T47D (cell line): Measurements from ENCODE around the gene SPP1.
"Not testable (repeated sequence)": the region's sequence is repeated elsewhere in the genome, so short reads cannot be mapped to it uniquely, and the experiment has no call there.

ENCODE experiments used
- DNase-seq, 2 experiments: peaks; one replicate each; pipeline versions ENCODE4 v3.0.0 to v3.0.0-alpha.2; 2011 to 2012; ENCODE audit warnings: low read depth in 1 of 2, low spot score in 1 of 2
- JUND ChIP-seq: IDR thresholded peaks from 2 replicates; pipeline ENCODE4 v1.6.1; 2012; ENCODE audit warnings: low read depth
- in situ Hi-C: cut with HindIII; loops from 2 replicates; pipeline ENCODE4 v1.10.0; 2016; ENCODE audit warnings: low sequenced_read_pairs, low pct_unique_long_range_greater_than_20kb

SPP1 gene

GRCh38 chr4:88008122-88008742 lies 32.7 kb downstream of the SPP1 start:
- in situ Hi-C loops, result no loop called here
- no peak for TF ChIP-seq JUND
- DNase-seq, result peak; percentile 22 to 42

GRCh38 chr4:88008743-88009171 lies 33.2 kb downstream of the SPP1 start:
- TF ChIP-seq JUND, result no peak
- in situ Hi-C loops, result no loop called here
- peak in 1 of 2 experiments; percentile 6 for DNase-seq

GRCh38 chr4:88009871-88010270 lies 34.4 kb downstream of the SPP1 start:
- in situ Hi-C loops, result no loop called here
- TF ChIP-seq JUND, result no peak
- no peak for DNase-seq

- in situ Hi-C loops, result no loop called here
- no peak for TF ChIP-seq JUND
- no peak for DNase-seq
Observed at GRCh38 chr4:88010966-88011365, 35.5 kb downstream of the SPP1 start.

DNA sequence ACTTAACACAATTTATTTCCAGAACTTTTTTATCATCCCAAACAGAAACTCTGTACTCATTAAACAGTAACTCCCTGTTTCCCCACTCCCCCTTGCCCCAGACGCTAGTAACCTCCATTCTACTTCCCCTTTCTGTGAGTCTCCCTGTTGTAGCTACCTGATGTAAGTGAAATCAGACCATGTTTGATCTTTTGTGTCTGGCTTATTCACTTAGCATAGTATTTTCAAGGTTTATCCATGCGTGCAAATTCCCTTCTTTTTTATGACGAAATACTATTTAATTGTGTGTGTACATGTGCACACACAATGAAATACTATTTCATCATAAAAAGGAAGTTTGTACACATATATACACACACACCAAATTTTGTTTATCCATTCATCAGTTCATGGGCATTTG lies 37.1 kb downstream of the SPP1 start:
- no peak for TF ChIP-seq JUND

DNA sequence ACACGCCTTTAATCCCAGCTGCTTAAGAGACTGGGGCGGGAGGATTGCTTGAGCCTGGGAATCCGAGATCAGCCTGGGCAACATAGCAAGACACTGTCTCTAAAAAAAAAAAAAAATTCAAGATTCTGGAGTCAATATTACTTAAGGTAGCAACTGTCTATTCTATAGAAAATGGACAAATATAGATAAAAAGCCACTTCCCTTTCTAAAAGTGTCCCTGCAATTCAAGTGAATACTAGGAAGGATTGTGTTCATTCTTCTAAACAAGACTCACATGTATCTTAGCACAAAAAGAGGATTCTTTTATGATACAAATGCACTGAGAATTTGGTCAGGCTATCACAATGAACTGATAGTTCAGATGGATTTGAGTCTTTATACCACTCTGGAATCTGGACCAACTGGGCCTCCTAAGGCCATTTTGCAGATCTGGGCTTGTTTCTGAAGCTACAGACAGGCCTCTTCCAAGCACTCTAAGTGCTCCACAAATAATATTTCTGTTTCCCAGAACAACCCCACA lies 38.9 kb downstream of the SPP1 start:
- TF ChIP-seq JUND, result no peak
- in situ Hi-C loops, result no loop called here

More for the DNA sequence above, 37.1 kb downstream of the SPP1 start:
- DNase-seq, result no peak
- in situ Hi-C loops, result no loop called here

GRCh38 chr4:88015659-88016295 lies 40.3 kb downstream of the SPP1 start:
- DNase-seq, result no peak
- in situ Hi-C loops, result no loop called here
- TF ChIP-seq JUND, result no peak

More for the DNA sequence above, 38.9 kb downstream of the SPP1 start:
- no peak for DNase-seq

GRCh38 chr4:88017516-88018297 lies 42.2 kb downstream of the SPP1 start:
- in situ Hi-C loops, result no loop called here
- no peak for TF ChIP-seq JUND
- DNase-seq, result no peak

DNA sequence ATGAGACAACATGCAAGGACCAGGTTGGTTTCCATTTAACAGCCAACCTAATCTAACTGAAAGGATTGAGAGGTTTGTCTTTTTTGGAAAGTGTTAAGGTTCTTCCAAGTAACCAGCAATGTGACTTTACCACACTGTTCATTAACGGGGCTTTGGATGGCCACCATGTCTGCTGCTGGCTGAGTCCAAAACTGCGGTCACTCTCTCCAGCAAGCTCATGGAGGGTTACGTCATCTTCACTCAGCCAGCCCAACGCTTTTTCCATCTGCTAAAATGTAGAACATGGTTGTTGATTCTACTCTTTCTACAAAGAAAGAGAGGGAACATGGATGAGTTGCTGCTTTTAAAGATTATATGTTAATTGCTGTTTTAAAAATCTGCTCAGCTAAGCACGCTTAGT lies 43.0 kb downstream of the SPP1 start:
- no peak for TF ChIP-seq JUND
- DNase-seq, result no peak
- in situ Hi-C loops, result no loop called here

GRCh38 chr4:88021824-88022223 lies 46.3 kb downstream of the SPP1 start:
- in situ Hi-C loops, result no loop called here
- DNase-seq, result no peak
- TF ChIP-seq JUND, result no peak

GRCh38 chr4:88022289-88022688 lies 46.8 kb downstream of the SPP1 start:
- no peak for DNase-seq
- in situ Hi-C loops, result no loop called here
- no peak for TF ChIP-seq JUND

- in situ Hi-C loops, DNase-seq: not testable (repeated sequence)
Observed at GRCh38 chr4:88025868-88026661, 50.6 kb downstream of the SPP1 start.
